Measurements from ENCODE around the gene KDM4B.

The KDM4B gene

DNA sequence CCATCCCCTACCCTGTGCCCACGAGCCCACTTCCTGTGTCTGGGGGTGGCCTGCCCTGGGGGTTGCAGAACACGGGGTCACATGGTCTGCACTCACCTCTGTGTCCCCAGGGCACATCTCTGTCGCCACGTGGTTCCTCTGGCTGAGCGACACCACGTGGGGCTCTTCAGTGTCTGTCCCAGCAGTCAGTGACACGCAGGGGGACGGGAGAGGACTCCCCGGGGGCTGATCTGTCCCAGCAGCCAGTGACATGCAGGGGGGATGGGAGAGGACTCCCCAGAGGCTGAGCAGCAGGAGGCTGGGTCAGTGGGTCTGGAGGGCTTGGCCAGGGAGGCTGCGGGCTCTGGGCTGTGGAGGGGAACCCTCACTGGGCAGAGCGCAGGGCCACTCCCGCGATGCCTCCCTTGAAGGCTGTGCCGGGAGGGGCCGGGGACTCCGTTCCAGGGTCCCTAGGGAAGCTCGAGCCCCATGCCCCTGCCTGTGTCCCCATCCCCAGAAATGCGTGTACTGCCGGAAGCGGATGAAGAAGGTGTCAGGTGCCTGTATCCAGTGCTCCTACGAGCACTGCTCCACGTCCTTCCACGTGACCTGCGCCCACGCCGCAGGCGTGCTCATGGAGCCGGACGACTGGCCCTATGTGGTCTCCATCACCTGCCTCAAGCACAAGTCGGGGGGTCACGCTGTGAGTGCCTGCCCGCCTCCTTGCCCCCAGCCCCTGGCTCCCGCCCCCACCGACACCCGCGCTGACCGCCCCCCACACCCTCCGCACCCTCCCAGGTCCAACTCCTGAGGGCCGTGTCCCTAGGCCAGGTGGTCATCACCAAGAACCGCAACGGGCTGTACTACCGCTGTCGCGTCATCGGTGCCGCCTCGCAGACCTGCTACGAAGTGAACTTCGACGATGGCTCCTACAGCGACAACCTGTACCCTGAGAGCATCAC is 174.8 kb downstream of the KDM4B start:
- H3K4me3 ChIP-seq (ENCODE audit: low read depth, low read length) = no peak overlapping the region
- TF ChIP-seq, protein P1, sequence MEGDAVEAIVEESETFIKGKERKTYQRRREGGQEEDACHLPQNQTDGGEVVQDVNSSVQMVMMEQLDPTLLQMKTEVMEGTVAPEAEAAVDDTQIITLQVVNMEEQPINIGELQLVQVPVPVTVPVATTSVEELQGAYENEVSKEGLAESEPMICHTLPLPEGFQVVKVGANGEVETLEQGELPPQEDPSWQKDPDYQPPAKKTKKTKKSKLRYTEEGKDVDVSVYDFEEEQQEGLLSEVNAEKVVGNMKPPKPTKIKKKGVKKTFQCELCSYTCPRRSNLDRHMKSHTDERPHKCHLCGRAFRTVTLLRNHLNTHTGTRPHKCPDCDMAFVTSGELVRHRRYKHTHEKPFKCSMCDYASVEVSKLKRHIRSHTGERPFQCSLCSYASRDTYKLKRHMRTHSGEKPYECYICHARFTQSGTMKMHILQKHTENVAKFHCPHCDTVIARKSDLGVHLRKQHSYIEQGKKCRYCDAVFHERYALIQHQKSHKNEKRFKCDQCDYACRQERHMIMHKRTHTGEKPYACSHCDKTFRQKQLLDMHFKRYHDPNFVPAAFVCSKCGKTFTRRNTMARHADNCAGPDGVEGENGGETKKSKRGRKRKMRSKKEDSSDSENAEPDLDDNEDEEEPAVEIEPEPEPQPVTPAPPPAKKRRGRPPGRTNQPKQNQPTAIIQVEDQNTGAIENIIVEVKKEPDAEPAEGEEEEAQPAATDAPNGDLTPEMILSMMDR (IDR thresholded peaks at IDR 0.05; ENCODE audit: low read depth, low read length) = no peak

DNA sequence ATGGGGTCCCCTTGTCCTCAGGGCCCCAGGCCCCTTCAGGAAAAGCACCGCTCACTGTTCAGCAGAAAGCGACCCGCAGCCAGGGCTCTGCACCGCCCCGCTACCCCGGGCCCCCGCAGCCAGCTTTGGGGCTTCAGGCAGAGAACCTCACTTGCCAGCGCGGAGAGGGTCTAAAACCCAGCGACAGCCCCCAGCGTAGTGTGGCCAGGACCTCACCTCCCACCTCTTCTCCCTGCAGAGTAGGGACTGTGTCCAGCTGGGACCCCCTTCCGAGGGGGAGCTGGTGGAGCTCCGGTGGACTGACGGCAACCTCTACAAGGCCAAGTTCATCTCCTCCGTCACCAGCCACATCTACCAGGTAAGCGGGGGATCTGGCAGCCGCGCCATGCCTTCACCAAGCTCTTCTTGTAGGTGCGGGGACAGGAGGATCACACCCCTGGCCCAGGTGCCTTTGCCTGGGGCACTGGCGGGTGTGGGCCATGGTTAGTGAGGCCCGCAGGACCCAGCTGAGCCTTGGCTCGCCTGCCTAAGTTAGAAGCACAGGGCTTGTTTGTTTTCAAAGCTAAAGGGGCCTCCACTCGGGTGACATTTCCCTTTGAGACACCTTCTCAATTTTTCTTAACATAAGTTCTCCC is 175.7 kb downstream of the KDM4B start:
- H3K4me3 ChIP-seq (ENCODE audit: low read depth, low read length) = no peak overlapping the region
- TF ChIP-seq, protein P1 (IDR thresholded peaks at IDR 0.05; ENCODE audit: low read depth, low read length) = no peak

DNA sequence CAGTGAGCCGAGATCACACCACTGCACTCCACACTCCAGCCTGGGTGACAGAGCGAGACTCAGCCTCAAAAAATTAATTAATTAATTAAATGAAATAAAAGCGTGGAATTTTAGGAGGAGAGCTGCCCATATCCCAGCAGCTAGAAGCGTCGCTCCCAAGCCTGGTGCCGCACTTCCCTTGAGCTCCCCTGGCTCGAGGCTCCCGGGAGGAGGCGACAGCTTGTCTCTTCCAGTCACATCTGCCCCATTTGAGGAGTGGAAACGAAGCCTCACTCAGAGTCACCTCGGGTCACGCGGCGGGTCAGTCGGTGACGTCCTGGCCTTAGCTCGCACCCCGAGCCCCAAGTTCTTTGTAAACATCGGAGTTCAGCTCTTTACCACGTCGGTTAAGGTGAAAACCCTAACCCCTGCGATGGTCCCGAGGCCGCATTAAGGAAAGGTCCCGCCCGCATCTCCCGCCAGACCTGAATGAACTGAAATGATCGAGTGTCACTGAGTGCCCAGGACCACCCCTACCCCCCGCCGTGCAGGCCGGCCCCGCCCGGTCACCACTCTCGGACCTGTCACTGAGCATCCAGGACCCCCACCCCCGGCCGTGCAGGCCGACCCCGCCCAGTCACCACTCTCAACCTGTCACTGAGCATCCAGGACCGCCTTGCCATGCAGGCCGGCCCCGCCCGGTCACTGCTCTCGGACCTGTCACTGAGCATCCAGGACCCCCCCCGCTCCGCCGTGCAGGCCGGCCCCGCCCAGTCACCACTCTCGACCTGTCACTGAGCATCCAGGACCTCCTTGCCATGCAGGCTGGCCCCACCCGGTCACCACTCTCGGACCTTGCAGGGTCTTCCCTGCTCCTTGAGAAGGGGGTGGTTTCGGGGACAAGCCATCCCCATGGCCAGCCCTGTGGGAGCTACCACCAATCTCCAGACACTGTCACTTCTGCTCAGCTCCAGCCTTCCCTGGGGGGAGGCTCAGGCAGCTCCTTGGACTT is 176.9 kb downstream of the KDM4B start:
- TF ChIP-seq, protein P1 (IDR thresholded peaks at IDR 0.05; ENCODE audit: low read depth, low read length) = no peak
- H3K4me3 ChIP-seq (ENCODE audit: low read depth, low read length) = no peak overlapping the region

DNA sequence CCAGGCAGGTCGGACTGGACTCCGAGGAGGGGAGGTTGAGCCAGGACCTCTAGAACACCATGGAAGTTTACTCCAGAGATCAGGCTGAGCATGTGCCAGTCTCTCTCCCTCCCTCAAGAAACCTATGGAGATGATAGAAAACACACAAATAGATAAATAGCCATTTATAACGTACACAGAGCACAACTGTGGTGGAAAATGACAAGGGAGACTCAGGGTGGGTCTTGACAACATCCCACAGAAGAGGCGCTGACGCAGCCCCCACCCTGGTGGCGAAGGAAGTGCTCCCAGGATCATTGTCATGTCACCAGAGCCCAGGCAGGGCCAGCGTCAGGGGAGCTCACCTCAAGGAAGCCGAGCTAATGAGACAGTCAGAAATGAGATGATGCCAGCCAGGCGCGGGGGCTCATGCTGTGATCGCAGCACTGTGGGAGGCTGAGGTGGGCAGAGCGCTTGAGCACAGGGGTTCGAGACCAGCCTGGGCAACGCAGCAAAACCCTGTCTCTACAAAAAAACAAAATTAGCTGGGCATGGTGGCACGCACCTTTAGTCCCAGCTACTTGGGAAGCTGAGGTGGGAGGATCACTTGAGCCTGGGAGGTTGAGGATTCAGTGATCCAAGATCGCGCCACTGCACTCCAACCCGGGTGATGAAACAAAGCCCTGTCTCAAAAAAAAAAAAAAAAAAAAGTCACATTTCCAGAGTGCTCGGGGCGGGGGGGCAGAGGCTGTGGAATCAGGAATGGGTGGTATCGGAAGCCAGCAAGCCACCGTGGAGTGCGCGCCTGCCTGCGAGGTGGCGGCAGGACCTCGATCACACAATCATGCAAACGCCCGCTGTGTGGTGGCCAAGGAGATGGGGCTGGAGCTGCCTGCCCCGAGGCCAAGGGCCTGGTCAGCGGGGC is 178.4 kb downstream of the KDM4B start:
- TF ChIP-seq, protein P1 (IDR thresholded peaks at IDR 0.05; ENCODE audit: low read depth, low read length) = no peak
- H3K4me3 ChIP-seq (ENCODE audit: low read depth, low read length) = no peak overlapping the region

DNA sequence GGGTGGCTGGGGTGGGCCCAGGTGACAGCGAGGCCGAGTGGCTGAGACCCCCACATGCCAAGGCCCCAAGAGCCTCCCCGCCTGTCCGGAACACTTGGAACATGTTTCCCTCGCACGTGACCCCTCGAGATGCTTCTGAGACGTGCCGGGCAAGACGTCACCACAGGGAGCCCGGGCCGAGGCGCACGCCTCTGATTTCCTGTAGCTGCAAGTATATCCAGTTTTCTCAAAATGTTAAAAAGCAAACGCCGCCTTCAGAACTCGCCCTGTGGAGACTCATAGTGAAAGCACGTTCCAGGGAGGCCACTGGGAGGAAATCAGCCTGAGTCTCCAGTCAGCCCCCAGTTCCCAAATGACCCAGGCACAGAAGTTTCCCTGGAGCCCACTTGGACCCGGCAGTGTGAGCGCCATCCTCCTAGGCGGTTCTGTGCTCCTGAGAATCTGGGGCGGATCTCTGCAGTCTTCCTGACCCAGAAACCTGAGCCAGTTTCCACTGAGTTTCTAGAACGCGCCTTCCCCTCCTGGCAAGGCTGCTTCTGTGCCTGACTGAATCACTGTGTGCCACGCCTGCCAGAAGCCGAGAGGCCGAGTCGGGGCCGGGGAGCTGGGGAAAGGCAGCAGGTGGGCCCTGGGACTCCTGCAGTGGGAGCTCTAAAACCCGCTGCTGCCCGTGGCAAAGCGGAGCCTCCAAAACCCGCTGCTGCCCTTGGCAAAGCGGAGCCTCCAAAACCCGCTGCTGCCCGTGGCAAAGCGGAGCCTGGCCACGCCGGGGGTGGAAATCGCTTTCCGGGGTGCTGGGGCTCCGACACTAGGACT is 179.3 kb downstream of the KDM4B start:
- TF ChIP-seq, protein P1 (IDR thresholded peaks at IDR 0.05; ENCODE audit: low read depth, low read length) = no peak

More for the DNA sequence above, 179.3 kb downstream of the KDM4B start:
- H3K4me3 ChIP-seq (ENCODE audit: low read depth, low read length) = no peak overlapping the region

Data from WI38 (cell line).